Natural killer cell (primary cell): ENCODE data around the gene HSPG2. TPM values are rescaled to one million over a fixed set of nuclear protein-coding genes. Genes with fewer than 3 reads are reported as not detected.

Experiments
- ATAC-seq, 3 donors: fragments of 150-1000 bp in 2 of 3; fragments of 200-7000 bp in 1 of 3; cut with Tn5 transposase; 1 replicate in 1 of 3; 2 replicates in 2 of 3; pipeline ENCODE4 v1.10.0; 2021; ENCODE audit warnings: mild to moderate bottlenecking in 2 of 3, moderate library complexity in 2 of 3
- DNase-seq, 2 donors: peaks; one replicate each; pipeline versions ENCODE4 v3.0.0 to v3.0.0-alpha.2; 2013 to 2021; ENCODE audit warnings: mixed read lengths in 1 of 2
- H3K27ac ChIP-seq: one replicate; pipeline ENCODE4 v1.5.1; 2013; ENCODE audit warnings: mild to moderate bottlenecking, low read length
- H3K27me3 ChIP-seq: one replicate; pipeline ENCODE4 v1.6.1; 2013; ENCODE audit warnings: low read length; ENCODE audit not compliant: control insufficient read depth, insufficient read depth
- H3K36me3 ChIP-seq: one replicate; pipeline ENCODE4 v1.6.1; 2013; ENCODE audit warnings: low read length; ENCODE audit not compliant: control insufficient read depth, insufficient read depth
- H3K4me1 ChIP-seq: one replicate; pipeline ENCODE4 v1.6.1; 2013; ENCODE audit warnings: low read length; ENCODE audit not compliant: control insufficient read depth, insufficient read depth
- H3K4me3 ChIP-seq: one replicate; pipeline ENCODE4 v1.5.1; 2013; ENCODE audit warnings: low read length
- H3K9me3 ChIP-seq: one replicate; pipeline ENCODE4 v1.6.1; 2013; ENCODE audit warnings: low read length; ENCODE audit not compliant: control insufficient read depth, insufficient read depth
- H3K27ac Mint-ChIP-seq, 2 donors: one replicate each; pipeline ENCODE4 v1.8.0; 2022; ENCODE audit warnings: mild to moderate bottlenecking in 2 of 2, mixed read lengths in 2 of 2, moderate library complexity in 1 of 2
- H3K27me3 Mint-ChIP-seq, 2 donors: one replicate each; pipeline ENCODE4 v1.8.0; 2022; ENCODE audit warnings: low read depth in 2 of 2, mixed read lengths in 2 of 2
- H3K36me3 Mint-ChIP-seq: one replicate; pipeline ENCODE4 v1.8.0; 2022; ENCODE audit warnings: mixed read lengths
- H3K4me1 Mint-ChIP-seq, 2 donors: one replicate each; pipeline ENCODE4 v1.8.0; 2022; ENCODE audit warnings: mixed read lengths in 2 of 2
- H3K4me3 Mint-ChIP-seq: one replicate; pipeline ENCODE4 v1.8.0; 2022; ENCODE audit warnings: mild to moderate bottlenecking, moderate library complexity, mixed read lengths
- H3K9me3 Mint-ChIP-seq, 2 donors: one replicate each; pipeline ENCODE4 v1.8.0; 2022; ENCODE audit warnings: mixed read lengths in 2 of 2
- CTCF ChIP-seq: fragments of 200-600 bp; IDR thresholded peaks from one replicate; pipeline ENCODE4 v1.8.0; 2022; ENCODE audit warnings: antibody characterized with exemption
- whole genome bisulfite sequencing: methylation state at CpG from one replicate; pipeline ENCODE4 v1.1.7; 2013; ENCODE audit warnings: missing lambda C conversion rate; ENCODE audit not compliant: insufficient coverage; 5-methylcytosine and 5-hydroxymethylcytosine counted together
- intact Hi-C: fragments of 100-400 bp; cut with micrococcal nuclease; formaldehyde crosslinking; loops from one replicate; pipeline ENCODE4 v1.14.2; 2022
- total RNA-seq, 4 donors: library from RNA; stranded (reverse); fragments of 120-200 nt in 1 of 4; gene quantifications; one replicate each; pipeline versions ENCODE4 v1.2.3 to v1.2.4, GENCODE V29; 2013 to 2022

HSPG2 gene
- total RNA-seq, 3 donors from 2014 or later (not counting 1 experiment from before 2014, with no cell fraction given) = 0.54 to 0.93 (median 0.90) TPM

DNA sequence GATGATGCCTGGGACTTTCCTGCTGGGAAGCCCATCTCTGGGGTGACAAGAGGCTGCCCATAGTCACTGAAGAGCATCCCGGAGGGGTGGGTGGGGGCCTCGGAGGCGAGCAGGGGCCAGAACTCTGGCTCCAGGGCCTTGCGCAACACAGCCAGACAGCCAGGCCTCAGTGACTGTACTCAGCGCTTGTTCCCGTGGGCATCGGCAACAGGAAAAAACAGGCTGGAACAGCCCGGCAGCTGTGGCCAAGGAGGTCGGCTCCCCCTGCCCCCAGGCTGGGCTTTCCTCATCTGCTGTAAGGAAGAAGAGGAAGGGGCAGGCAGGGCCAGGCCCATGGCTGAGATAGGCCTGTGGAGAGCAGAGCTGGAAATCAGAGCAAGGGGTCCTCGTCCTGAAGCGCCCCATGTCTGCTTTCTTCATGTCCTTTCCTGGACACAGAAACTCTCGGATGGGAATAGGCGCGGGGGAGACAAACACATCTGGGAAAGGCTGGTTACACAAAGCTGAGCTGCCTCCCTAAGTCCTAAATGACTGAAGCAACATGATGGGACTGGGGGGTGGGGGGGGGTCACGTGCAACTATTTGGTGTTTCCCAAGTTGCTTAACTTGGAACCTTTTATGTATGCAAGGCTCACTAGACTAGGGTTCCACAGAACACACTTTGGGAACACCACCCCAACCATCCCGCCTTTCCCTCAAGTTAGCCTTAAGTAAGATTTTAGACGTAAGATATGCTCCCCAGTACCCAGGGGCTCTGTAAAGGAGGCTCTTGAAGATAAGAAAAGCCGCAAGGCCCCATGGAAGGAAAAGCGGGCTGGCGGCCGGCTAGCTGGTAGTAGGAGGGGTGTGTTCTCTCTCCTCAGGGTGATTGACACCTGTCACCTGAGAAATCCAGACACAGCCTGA lies 30.7 kb downstream of the HSPG2 start:
- no peak overlapping the region for H3K27ac ChIP-seq
- ATAC-seq = no peak
- H3K27ac Mint-ChIP-seq = no peak overlapping the region

DNA sequence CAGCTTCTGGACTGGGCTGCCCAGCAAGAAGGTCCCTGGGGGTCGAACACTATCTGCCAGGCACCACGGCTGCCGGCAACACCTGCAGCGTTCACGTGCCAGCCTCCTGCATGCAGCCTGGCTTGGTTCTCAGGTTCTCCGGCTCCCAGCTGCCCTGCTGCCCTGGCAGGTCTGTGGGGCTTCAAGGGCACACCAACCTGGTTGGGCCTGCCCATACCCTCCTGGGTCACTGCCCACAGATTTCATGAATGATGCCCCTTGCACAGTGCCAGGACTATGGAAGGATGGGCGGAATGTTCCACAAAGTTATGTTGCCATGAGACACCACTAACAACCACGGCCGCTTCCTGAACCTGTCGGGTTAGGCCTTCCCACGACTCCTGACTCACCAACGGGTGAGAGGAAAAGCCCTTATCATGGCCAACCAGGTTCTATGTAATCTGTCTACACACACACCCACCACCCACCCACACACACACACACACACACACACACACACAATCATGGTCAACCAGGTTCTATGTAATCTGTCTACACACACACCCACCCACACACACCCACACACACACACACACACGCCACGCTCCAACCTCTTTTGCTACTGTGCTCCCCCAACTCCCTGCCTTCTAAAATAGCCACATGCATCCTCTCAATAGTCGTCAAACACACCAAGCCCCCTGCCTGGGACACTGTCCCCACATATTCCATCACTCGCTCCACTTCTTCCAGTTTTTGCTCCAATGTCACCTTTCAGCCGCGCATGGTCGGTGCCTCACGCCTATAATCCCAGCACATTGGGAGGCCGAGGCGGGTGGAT lies 32.2 kb downstream of the HSPG2 start:
- H3K4me3 Mint-ChIP-seq = no peak overlapping the region
- H3K9me3 Mint-ChIP-seq = no peaks in the 10 kb centered on the region
- intact Hi-C loops = no loop called here
- ATAC-seq (no peak), DNase-seq (no peak)
- Histone ChIP-seq H3K4me1 (peaks cover 5% of the 10 kb centered on the region), H3K27me3 (no peaks in the 10 kb centered on the region), H3K4me3 (no peak overlapping the region), H3K27ac (no peak overlapping the region), H3K36me3 (no peaks in the 10 kb centered on the region), H3K9me3 (no peaks in the 10 kb centered on the region)
- no peaks in the 10 kb centered on the region for H3K36me3 Mint-ChIP-seq
- H3K27ac Mint-ChIP-seq = no peak overlapping the region
- WGBS = 65% methylated on average over 22 of the region's 22 CpGs
- H3K4me1 Mint-ChIP-seq = no peaks in the 10 kb centered on the region
- TF ChIP-seq CTCF = no peak
- H3K27me3 Mint-ChIP-seq = no peaks in the 10 kb centered on the region

More for the DNA sequence above, 30.7 kb downstream of the HSPG2 start:
- Histone ChIP-seq H3K4me3 (no peak overlapping the region), H3K4me1 (peaks cover 7% of the 10 kb centered on the region), H3K36me3 (no peaks in the 10 kb centered on the region), H3K9me3 (no peaks in the 10 kb centered on the region), H3K27me3 (no peaks in the 10 kb centered on the region)
- no peaks in the 10 kb centered on the region for H3K9me3 Mint-ChIP-seq
- TF ChIP-seq CTCF = no peak
- intact Hi-C loops = no loop called here
- H3K4me1 Mint-ChIP-seq = no peaks in the 10 kb centered on the region
- no peak overlapping the region for H3K4me3 Mint-ChIP-seq
- 80% methylated on average over 20 of the region's 21 CpGs for WGBS
- DNase-seq = no peak
- no peaks in the 10 kb centered on the region for H3K27me3 Mint-ChIP-seq
- no peaks in the 10 kb centered on the region for H3K36me3 Mint-ChIP-seq

DNA sequence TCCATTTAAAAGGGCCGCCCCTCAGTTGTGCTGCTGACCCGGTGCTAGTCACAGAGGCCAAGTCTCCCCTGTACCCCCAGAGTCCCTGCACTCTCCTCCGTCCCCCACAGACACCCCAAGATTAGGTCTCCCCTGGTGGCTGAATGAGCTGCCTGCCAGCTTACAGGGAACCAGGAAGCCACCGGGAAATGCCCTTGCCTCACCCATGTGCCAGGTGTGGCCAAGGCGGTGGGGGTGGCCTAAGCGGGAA lies 32.7 kb downstream of the HSPG2 start:
- no peaks in the 10 kb centered on the region for H3K9me3 Mint-ChIP-seq
- no peak overlapping the region for H3K4me3 Mint-ChIP-seq
- no peaks in the 10 kb centered on the region for H3K27me3 Mint-ChIP-seq
- ATAC-seq = no peak
- no peaks in the 10 kb centered on the region for H3K4me1 Mint-ChIP-seq
- Histone ChIP-seq H3K27me3 (no peaks in the 10 kb centered on the region), H3K9me3 (no peaks in the 10 kb centered on the region), H3K27ac (no peak overlapping the region), H3K4me1 (no peaks in the 10 kb centered on the region), H3K36me3 (no peaks in the 10 kb centered on the region), H3K4me3 (no peak overlapping the region)
- 73% methylated on average over 6 of the region's 6 CpGs for WGBS
- no peak overlapping the region for H3K27ac Mint-ChIP-seq
- no peaks in the 10 kb centered on the region for H3K36me3 Mint-ChIP-seq
- no peak for DNase-seq
- intact Hi-C loops = no loop called here
- no peak for TF ChIP-seq CTCF
